IPS-18c (cell line): Measurements from ENCODE around the gene DNAI4.
"Not testable (repeated sequence)": the region's sequence is repeated elsewhere in the genome, so short reads cannot be mapped to it uniquely, and the experiment has no call there.

Experiments used
- H3K4me3 ChIP-seq: 2 replicates; pipeline ENCODE4 v1.7.0; 2013; ENCODE audit warnings: low read depth, mild to moderate bottlenecking, low read length, moderate library complexity; ENCODE audit not compliant: insufficient read depth
- H3K9me3 ChIP-seq: one replicate; pipeline ENCODE4 v1.6.1; 2013; ENCODE audit warnings: mild to moderate bottlenecking, low read length, moderate library complexity; ENCODE audit not compliant: control insufficient read depth, insufficient read depth

DNAI4 gene

DNA sequence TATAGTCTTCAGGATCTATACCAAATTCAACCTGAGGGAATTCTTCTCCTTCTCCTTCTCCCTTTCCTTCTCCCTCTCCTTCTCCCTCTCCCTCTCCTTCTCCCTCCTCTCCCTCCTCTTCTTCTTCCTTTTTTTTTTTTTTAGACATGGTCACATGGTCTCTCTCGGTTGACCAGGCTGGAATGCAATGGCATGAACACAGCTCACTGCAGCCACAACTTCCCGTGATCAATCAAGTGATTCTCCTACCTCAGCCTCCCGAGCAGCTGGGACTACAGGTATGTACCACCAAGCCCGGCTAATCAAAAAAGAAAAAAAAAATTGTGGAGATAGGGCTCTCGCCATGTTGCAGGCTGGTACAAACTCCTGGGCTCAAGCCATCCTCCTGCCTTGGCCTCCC is 51.5 kb downstream of the DNAI4 start:
- no peaks in the 10 kb centered on the region for H3K9me3 ChIP-seq
- no peak overlapping the region for H3K4me3 ChIP-seq

DNA sequence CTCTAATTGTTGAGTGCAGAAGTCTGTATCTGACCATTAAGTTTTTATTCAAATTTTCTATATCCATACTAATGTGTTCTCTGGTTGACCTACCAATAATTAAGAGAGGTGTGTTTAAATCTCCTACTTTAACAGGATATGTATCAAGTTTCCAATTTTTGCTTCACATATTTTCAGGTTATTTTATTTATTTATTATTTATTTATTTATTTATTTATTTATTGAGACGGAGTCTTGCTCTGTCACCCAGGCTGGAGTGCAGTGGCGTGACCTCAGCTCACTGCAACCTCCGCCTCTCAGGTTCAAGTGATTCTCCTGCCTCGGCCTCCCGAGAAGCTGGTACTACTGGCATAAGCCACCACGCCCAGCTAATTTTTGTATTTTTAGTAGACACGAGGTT is 52.6 kb downstream of the DNAI4 start:
- not testable (repeated sequence) for H3K4me3 ChIP-seq, H3K9me3 ChIP-seq

DNA sequence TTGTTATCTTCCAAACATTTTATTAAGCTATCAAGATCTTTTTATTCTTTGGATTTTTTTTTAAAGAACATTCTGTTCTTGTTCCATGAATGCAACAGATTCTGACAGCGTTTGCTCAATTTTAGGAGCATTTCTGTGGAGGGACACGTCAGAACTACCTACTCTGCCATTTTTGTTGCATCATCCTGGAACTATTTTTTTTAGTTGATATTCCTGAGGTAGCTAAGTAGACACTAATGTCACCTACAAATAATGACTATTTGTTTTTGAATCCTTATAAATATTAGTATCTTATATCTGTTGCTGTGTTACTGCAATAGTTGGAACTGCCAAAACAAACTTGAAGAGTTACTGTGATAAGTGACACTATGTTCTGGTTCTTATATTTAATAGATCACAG is 57.2 kb downstream of the DNAI4 start:
- no peaks in the 10 kb centered on the region for H3K9me3 ChIP-seq

DNA sequence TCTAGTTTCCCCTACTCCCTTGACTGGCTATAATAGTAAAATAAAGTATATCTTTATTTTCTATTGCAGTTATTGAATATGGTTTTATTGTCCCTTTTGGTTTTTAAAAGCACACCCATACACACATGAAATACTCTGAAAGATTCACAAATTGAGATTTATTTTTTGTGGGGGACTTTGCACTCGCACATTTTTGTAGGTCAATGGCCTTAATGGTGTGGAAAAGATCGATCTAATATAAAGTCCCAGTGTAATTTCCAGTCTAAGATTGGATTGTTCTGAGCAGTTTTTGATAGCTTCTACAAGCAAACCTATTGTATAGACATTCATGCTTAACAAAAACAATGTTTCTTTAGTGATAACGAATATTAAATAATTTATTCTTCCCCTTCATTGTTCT is 64.1 kb downstream of the DNAI4 start:
- Histone ChIP-seq H3K4me3 (no peak overlapping the region), H3K9me3 (no peaks in the 10 kb centered on the region)

More for the DNA sequence above, 57.2 kb downstream of the DNAI4 start:
- no peak overlapping the region for H3K4me3 ChIP-seq

DNA sequence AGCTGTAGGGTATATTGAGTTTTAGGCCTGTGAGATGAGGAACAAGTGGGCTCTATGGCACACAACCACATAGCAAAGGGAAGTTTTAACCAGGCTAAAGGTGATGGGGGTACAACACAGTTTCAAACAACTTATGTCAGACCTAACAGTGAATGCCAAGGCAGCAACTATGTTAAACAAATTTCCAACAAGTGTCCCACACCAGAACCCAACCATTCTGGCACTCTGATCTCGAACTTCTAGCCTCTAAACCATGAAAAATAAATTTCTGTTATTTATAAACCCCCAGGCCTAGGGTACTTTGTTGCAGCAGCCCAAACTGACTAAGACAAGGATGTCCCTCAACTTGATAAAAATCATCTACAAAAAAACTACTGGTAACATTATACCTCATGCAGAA is 71.3 kb downstream of the DNAI4 start:
- no peaks in the 10 kb centered on the region for H3K9me3 ChIP-seq
- H3K4me3 ChIP-seq = no peak overlapping the region

DNA sequence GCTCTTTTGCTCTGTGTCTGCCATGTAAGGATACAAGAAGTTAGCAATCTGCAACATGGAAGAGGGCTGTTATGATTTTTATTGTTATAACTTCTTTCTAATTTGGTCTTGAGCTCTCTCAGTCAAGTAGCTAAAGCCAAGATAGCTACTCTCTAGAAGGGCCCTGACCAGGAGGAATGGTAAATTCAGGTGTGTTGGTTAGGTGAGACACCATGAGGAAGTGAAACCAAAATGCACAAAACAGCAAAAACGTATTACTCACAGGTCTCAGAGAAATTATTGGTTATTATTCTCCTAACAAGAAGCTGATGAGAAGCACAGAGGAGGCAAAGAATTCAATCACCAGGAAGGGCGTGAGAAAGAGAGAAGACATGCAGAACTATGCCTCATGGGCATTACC is 71.8 kb downstream of the DNAI4 start:
- H3K9me3 ChIP-seq = no peaks in the 10 kb centered on the region
- no peak overlapping the region for H3K4me3 ChIP-seq

DNA sequence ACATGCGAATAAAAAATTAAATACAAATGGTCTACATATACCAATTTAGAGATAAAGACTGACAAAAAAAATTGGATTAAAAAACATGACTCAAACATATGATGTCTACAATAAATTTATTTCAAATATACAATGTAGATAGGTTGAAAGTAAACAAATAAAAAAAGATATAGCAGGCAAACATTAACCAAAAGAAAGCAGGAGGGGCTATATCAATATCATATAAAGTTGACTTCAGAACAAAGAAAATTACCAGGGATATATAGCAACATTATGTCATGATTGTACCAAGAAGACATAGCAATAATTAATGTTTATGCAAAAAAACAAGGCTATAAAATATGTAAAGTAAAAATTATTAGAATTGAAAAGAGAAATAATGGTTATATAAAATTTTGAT is 73.7 kb downstream of the DNAI4 start:
- H3K4me3 ChIP-seq = no peak overlapping the region
- H3K9me3 ChIP-seq = no peaks in the 10 kb centered on the region

DNA sequence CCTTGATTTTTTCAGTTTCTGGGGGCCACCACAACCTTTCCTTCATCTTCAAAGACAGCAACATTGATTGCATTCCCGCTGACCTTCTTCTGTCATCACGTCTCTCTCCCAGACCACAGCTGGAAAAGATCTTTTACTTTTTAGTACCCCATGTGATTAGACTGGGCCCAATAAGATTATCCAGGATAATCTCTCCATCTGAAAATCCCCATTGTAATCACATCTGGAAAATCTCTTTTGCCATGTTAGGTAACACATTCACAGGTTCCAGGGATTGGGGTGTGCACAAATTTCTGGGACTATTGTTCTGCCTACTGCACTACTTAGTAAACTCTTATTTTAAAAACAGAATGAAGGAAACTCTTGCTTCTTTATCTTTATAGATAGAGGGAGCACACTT is 76.5 kb downstream of the DNAI4 start:
- no peak overlapping the region for H3K4me3 ChIP-seq
- H3K9me3 ChIP-seq = no peaks in the 10 kb centered on the region

DNA sequence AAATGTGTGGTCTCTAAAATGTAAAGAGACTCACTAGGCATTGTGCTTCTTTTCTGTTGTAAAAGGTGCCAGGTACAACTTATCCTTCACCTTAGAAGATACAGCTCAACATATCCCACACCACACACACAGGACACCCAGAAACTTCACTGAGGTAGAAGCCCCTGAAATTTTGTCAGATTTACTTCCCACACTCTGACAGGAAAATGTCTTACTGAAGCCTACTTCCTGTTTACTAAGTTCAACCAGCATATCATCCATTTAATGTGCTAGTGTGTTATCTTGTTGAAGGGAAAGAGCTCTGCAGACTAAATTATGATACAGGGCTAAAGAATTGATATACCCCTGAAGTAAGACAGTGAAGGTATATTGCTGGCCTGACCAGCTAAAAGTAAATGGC is 83.7 kb downstream of the DNAI4 start:
- Histone ChIP-seq H3K4me3 (no peak overlapping the region), H3K9me3 (no peaks in the 10 kb centered on the region)

DNA sequence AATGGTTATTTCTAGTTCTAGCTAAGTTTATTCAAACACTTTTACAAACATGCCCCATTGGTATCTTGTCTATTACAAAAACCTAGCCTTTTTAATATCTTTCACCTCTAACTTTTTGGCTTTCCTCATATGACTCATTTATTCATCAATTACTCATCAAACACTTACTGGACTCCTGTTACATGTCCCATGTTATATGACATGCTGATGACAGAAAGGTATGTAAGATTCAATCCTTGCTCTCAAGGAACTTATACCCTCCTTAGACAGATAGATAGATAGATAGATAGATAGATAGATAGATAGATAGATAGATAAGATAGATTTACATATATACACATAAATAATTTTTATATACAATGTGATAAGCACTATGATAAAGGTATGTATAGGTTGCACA is 89.7 kb downstream of the DNAI4 start:
- Histone ChIP-seq H3K9me3 (no peaks in the 10 kb centered on the region), H3K4me3 (no peak overlapping the region)

DNA sequence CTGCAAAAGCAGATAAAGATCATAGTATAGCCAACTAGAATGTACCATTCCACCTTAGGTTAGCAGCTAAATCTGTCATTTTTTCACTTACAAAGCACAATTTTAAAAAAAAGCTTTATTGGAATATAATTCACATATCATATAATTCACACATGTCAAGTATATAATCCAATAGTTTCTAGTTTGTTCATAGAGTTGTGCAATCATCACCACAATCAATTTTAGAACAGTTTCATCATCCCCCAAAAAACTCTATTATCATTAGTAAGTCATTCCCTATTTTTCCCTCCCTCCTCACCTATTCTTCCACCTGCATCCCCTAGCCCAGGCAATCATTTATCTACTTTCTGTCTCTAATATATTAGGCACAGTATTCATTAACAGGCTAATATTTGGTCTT is 91.5 kb downstream of the DNAI4 start:
- Histone ChIP-seq H3K4me3 (no peak overlapping the region), H3K9me3 (no peaks in the 10 kb centered on the region)

DNA sequence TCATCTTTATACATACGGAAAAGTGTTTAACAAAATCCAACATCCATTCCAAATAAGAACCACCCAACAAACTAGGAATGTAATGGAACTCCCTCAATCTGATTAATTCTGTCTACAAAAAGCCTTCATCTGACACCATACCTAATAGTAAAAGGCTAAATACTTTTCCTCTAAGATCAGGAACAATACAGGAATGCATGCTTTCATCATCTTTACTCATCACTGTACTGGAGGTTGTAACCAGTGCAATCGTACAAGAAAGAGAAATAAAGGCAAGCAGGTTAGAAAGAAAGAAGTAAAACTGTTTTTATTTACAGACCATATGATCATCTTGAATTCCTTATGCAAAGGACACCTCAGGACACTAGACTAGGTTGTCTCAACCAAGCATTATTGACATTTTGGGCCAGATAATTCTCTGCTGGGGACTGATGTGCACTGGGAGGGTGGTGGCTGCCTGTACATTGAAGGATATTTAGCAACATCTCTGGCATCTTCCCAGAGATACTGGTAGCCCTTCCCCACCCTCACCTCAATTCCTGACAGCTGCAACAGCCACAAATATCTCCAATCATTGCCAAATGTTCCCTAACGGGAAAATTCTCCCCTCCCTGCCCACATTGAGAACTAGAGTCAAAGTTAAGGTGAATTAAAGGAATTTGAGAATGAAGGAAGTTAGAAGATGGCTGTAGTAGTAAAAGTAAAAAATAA is 93.0 kb downstream of the DNAI4 start:
- H3K4me3 ChIP-seq = no peak overlapping the region
- H3K9me3 ChIP-seq = no peaks in the 10 kb centered on the region

DNA sequence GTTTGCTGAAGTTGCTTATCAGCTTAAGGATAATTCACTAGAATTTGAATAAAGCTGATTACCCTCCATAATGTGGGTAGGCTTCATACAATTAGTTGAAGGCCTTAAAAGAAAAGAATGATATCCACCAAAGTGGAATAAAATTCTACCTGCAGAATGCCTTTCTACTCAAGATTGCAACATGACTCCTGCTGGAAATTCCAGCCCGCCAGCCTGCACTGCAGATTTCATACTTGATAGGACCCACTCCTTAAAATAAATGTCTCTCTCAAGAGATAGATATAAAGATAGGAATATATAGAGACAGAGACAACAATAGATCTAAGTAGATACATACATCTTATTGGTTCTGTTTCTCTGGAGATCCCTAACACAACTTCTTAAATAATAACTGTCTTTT is 99.9 kb downstream of the DNAI4 start:
- no peak overlapping the region for H3K4me3 ChIP-seq

DNA sequence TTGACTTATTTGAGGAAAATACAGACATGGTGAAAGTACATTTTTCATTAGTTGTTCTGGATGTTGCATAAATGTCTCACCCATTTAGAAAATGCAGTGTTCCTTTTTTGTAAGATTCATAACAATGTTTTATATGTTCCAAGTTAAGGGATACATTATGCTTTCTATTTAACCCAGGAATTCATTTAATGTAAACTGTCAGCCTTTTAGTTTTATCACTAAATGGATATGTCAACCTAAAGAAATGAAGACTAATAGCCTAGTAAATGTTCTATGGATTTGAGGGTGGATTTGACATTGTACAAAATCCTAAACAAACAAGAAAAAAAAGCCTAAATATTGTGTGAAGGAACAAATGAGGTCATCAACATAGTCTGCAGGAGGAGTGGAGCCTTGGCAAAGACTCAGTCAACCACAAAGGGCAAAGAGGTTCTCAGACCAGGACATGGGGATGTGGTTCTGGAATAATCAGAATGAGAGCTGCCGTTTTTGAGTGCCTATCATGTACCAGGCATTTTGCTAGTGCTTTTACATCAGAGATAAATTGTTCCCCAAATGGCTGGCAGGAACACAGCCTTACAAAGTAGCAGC is 114.8 kb downstream of the DNAI4 start:
- H3K9me3 ChIP-seq = no peaks in the 10 kb centered on the region
- H3K4me3 ChIP-seq = no peak overlapping the region

More for the DNA sequence above, 99.9 kb downstream of the DNAI4 start:
- H3K9me3 ChIP-seq = no peaks in the 10 kb centered on the region

DNA sequence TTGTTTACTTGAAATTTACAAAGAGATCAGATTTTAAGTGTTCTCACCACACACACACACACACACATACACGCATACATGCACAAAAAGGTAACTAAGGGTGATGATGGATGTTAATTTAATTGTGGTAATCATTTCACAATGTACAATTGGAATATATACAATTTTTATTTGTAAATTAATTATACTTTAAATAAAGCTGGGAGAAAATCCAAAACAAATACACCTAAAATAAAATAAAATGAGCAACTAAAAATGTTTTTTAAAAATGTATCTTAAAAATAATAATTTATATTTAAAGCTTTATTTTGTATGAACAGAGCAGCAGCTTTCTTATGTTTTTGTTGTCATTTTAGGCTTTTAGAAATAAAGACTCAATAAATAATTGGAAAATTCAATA is 115.4 kb downstream of the DNAI4 start:
- H3K4me3 ChIP-seq = no peak overlapping the region
- H3K9me3 ChIP-seq = no peaks in the 10 kb centered on the region

DNA sequence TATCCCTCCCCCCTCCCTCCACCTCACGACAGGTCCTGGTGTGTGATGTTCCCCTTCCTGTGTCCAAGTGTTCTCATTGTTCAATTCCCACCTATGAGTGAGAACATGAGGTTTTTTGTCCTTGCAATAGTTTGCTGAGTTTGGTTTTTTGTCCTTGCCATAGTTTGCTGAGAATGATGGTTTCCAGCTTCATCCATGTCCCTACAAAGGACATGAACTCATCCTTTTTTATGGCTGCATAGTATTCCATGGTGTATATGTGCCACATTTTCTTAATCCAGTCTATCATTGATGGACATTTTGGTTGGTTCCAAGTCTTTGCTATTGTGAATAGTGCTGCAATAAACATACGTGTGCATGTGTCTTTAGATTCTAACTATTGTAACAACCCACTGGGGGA is 128.8 kb downstream of the DNAI4 start:
- H3K9me3 ChIP-seq, H3K4me3 ChIP-seq: not testable (repeated sequence)

DNA sequence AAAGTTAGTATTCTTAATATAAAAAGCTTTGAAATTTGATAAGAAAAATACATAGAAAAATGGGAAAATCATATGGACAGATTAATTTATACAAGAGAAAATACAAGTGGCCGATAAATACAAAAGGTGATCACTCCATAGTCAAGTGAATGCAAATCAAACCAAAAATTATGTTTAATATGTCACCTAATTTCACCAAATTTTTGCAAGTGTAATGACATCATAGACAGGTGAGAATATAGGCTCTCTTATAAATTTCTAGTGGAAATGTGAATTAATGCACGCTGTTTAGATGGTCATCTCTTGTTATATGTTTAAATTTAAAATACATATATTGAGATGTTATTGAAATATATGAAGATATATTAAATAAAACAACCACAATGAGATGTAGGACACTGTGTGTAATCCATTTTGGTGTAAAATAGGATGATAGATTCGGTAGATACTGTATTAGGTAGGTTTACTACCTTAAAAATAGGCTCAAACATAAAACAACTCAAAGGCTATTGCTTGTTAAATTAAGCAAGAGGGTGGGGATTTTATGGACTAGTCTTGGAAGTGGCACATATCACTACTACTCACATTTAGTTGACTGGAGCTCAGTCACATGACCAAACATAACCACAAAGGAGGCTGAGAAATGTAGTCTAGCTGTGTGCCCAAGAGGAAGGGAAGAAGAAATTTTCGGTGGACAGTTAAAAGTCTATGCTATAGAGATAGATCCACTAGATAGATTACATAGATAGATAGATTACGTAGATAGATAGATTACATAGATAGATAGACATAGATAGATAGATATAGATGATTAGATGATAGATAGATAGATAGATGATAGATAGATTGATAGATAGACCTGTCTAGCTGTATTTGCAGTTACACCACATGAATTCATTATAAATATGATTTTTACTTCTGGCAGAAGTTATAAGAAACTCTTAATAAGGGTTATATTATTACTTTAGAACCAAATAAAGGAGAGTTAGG is 132.7 kb downstream of the DNAI4 start:
- no peak overlapping the region for H3K4me3 ChIP-seq
- no peaks in the 10 kb centered on the region for H3K9me3 ChIP-seq
